Measurements from ENCODE around the gene EFCAB6. TPM values are rescaled to one million over a fixed set of nuclear protein-coding genes. Genes with fewer than 3 reads are reported as not detected.

Gene EFCAB6
- total and polyA plus RNA-seq, 8 donors: 2.0 to 5.5 (median 3.5) TPM

DNA sequence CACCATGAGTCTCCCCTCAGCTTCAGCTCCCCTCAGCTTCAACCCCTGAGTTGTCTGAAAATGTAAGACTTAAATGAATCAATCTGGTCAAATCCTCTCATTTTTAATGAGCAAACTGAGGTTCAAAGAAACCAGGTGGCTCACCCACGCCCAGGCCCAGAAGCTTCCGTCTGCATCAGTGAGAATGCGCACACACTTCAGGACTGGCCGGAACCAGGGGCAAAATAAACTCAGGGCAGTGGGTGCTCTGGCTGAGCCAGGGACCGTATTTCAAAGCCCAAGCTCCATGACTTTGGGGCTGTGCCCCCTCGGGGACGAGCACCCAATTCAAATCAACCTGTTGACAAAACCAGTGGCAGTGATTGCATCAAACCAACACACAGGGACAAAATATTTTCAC, 47.1 kb upstream of the EFCAB6 start:
- H3K36me3 ChIP-seq: no peaks in the 10 kb centered on the region
- peaks cover 0 to 3% of the 10 kb centered on the region in 2 donors for H3K4me1 ChIP-seq
- ATAC-seq (no peak), DNase-seq (no peak)
- peaks cover 0 to 2% of the 10 kb centered on the region in 2 donors for H3K9me3 ChIP-seq
- no peak overlapping the region for H3K27ac ChIP-seq
- intact Hi-C loops (cut with DNase I): no loop called here
- H3K27me3 ChIP-seq: peaks cover 28 to 64% of the 10 kb centered on the region in 2 donors
- H3K4me3 ChIP-seq: no peak overlapping the region
- TF ChIP-seq, protein P1, sequence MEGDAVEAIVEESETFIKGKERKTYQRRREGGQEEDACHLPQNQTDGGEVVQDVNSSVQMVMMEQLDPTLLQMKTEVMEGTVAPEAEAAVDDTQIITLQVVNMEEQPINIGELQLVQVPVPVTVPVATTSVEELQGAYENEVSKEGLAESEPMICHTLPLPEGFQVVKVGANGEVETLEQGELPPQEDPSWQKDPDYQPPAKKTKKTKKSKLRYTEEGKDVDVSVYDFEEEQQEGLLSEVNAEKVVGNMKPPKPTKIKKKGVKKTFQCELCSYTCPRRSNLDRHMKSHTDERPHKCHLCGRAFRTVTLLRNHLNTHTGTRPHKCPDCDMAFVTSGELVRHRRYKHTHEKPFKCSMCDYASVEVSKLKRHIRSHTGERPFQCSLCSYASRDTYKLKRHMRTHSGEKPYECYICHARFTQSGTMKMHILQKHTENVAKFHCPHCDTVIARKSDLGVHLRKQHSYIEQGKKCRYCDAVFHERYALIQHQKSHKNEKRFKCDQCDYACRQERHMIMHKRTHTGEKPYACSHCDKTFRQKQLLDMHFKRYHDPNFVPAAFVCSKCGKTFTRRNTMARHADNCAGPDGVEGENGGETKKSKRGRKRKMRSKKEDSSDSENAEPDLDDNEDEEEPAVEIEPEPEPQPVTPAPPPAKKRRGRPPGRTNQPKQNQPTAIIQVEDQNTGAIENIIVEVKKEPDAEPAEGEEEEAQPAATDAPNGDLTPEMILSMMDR (IDR thresholded peaks at IDR 0.05): no peak

DNA sequence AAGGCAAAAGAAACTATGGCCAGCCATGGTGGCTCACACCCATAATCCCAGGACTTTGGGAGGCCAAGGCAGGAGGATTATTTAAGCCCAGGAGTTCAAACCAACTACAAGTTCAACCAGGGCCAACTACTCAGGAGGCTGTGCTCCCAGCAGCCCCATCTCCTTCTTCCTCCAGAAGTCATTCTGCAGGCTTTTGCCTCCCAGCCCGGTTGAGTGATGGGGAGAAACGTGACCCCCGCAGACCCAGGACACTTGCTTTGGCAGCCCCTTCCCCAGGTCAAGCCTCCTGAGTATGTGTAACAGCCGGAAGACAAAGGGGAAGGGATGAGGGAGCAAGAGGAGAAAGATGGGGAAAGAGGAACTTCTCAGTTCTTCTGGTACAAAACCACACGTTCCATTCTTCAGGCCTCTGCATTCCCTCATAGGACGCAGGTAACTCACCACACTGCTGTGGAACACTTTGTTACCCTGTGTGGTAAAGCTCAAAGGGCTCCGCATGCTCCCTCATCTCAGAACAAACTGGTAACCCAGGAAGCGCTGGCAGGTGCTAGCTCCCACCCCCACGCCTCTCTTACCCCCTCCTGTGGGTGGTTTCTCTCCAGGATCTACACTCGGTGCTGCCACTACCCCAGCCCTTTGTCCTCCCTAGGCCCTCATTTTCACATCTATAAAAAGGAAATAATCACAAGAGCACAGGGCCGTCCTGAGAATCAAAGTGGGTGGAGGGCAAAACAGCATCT, 46.2 kb upstream of the EFCAB6 start:
- H3K9me3 ChIP-seq: peaks cover 0 to 2% of the 10 kb centered on the region in 2 donors
- DNase-seq (no peak), ATAC-seq (no peak)
- TF ChIP-seq, protein P1 (IDR thresholded peaks at IDR 0.05): no peak
- H3K4me3 ChIP-seq: no peak overlapping the region
- H3K4me1 ChIP-seq: peaks cover 0 to 3% of the 10 kb centered on the region in 2 donors
- peaks cover 21 to 61% of the 10 kb centered on the region in 2 donors for H3K27me3 ChIP-seq
- intact Hi-C loops (cut with DNase I): no loop called here
- no peak overlapping the region for H3K27ac ChIP-seq
- no peaks in the 10 kb centered on the region for H3K36me3 ChIP-seq

- Histone ChIP-seq H3K27ac (no peak overlapping the region), H3K9me3 (peaks cover 0 to 2% of the 10 kb centered on the region in 2 donors), H3K27me3 (peaks cover 12 to 60% of the 10 kb centered on the region in 2 donors), H3K4me1 (peaks cover 0 to 3% of the 10 kb centered on the region in 2 donors), H3K36me3 (no peaks in the 10 kb centered on the region), H3K4me3 (no peak overlapping the region)
- ATAC-seq: no peak
- no peak for DNase-seq
- TF ChIP-seq, protein P1 (IDR thresholded peaks at IDR 0.05): no peak
- intact Hi-C loops (cut with DNase I): no loop called here
These were observed 45.3 kb upstream of the EFCAB6 start for GRCh38 chr22:43857367-43857766.

DNA sequence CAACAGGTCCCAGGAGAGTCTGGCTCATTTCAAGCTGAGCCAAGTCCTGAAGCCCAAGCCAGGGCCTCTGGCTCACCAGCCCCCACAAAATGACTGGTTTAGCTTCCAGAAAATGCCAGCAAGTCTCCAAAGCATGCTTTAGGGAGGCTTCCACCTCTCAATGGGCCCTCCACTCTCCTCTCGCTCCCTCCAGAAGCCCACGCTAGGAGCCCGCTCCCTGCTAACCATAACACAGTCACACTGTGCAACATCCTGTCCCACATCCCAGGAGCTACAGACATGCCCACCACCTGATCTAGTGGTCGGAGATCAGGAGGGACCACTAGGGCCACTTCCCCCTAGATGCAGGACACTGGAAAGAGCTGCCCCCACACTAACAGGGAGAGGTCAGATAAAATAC, 43.3 kb upstream of the EFCAB6 start:
- H3K27me3 ChIP-seq: peaks cover 0 to 60% of the 10 kb centered on the region in 2 donors
- TF ChIP-seq, protein P1 (IDR thresholded peaks at IDR 0.05): no peak
- H3K27ac ChIP-seq: no peak overlapping the region
- peaks cover 0 to 2% of the 10 kb centered on the region in 2 donors for H3K9me3 ChIP-seq
- DNase-seq: peak in 1 of 4 donors; percentile 10
- H3K36me3 ChIP-seq: no peaks in the 10 kb centered on the region
- H3K4me1 ChIP-seq: no peaks in the 10 kb centered on the region
- no peak overlapping the region for H3K4me3 ChIP-seq
- intact Hi-C loops (cut with DNase I): no loop called here
- no peak for ATAC-seq

DNA sequence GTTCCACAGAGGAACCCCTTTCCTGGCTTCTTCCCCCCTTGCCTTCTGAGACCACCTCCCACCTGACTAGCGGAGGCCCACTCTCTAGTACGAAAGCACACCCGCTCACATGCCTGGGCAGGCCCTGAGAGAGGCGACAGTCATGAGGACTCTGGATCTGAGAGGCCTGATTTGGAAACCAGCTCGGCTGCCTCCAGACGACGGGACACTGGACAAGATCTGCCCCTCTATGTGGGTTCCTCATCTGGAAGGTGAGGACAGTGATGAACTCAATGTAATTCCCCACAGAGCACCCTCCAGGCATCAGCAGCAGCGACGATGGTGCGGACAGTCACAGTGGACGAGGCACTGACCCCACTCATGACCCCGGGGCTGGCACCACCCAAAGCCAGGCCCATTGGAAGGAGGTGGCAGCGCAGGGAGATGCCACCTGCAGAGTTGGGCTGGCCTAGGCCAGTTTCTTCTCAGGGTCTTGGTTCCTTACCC, 42.7 kb upstream of the EFCAB6 start:
- H3K27ac ChIP-seq: no peak overlapping the region
- intact Hi-C loops (cut with DNase I): no loop called here
- H3K9me3 ChIP-seq: peaks cover 0 to 2% of the 10 kb centered on the region in 2 donors
- no peak overlapping the region for H3K4me3 ChIP-seq
- ATAC-seq (no peak), DNase-seq (peak in 1 of 4 donors; percentile 19)
- H3K27me3 ChIP-seq: peaks cover 0 to 60% of the 10 kb centered on the region in 2 donors
- no peaks in the 10 kb centered on the region for H3K36me3 ChIP-seq
- H3K4me1 ChIP-seq: no peaks in the 10 kb centered on the region
- TF ChIP-seq, protein P1 (IDR thresholded peaks at IDR 0.05): no peak

All from left lung (tissue), 10 donors.